GM23248 (cell line): ENCODE results near the gene NOG. TPM values are rescaled to one million over a fixed set of nuclear protein-coding genes. Genes with fewer than 3 reads are reported as not detected.
A peak's percentile ranks its signal among the peaks of the same experiment; 100 is the strongest.

Experiments
- DNase-seq: peaks from one replicate; pipeline ENCODE4 v3.0.0-alpha.2; 2015
- H2AFZ ChIP-seq: fragments of 200-600 bp; sonication (generic); 2 replicates; pipeline ENCODE4 v1.6.1; 2016; ENCODE audit warnings: antibody characterized with exemption
- H3F3A ChIP-seq: fragments of 200-600 bp; sonication (generic); 2 replicates; pipeline ENCODE4 v1.6.1; 2016; ENCODE audit warnings: mild to moderate bottlenecking, antibody characterized with exemption, mixed run types; ENCODE audit not compliant: insufficient read depth
- H3K27ac ChIP-seq: fragments of 200-600 bp; sonication (generic); 2 replicates; pipeline ENCODE4 v1.5.1; 2016; ENCODE audit warnings: mild to moderate bottlenecking
- H3K27me3 ChIP-seq: fragments of 200-600 bp; sonication (generic); replicated peaks from 2 replicates; pipeline ENCODE4 v1.6.1; 2016; ENCODE audit warnings: mild to moderate bottlenecking; ENCODE audit not compliant: insufficient read depth
- H3K36me3 ChIP-seq: fragments of 200-600 bp; sonication (generic); 2 replicates; pipeline ENCODE4 v1.6.1; 2016; ENCODE audit warnings: low read depth, mild to moderate bottlenecking
- H3K4me1 ChIP-seq: fragments of 200-600 bp; sonication (generic); 2 replicates; pipeline ENCODE4 v1.6.1; 2016; ENCODE audit warnings: mild to moderate bottlenecking; ENCODE audit not compliant: insufficient read depth
- H3K4me2 ChIP-seq: fragments of 200-600 bp; sonication (generic); one replicate; pipeline ENCODE4 v1.6.1; 2016; ENCODE audit warnings: mild to moderate bottlenecking; ENCODE audit not compliant: unreplicated experiment
- H3K4me3 ChIP-seq: fragments of 200-600 bp; sonication (generic); 2 replicates; pipeline ENCODE4 v1.5.1; 2016; ENCODE audit warnings: mild to moderate bottlenecking
- H3K79me2 ChIP-seq: fragments of 200-600 bp; sonication (generic); 2 replicates; pipeline ENCODE4 v1.6.1; 2016; ENCODE audit warnings: mild to moderate bottlenecking; ENCODE audit not compliant: insufficient read depth
- H3K9ac ChIP-seq: fragments of 200-600 bp; sonication (generic); 2 replicates; pipeline ENCODE4 v1.6.1; 2016; ENCODE audit warnings: mild to moderate bottlenecking
- H3K9me2 ChIP-seq: fragments of 200-600 bp; sonication (generic); 2 replicates; pipeline ENCODE4 v1.6.1; 2016; ENCODE audit warnings: mixed run types, mild to moderate bottlenecking, moderate library complexity; ENCODE audit not compliant: insufficient read depth
- H3K9me3 ChIP-seq: fragments of 200-600 bp; sonication (generic); one replicate; pipeline ENCODE4 v1.6.1; 2017; ENCODE audit warnings: low read depth
- H4K20me1 ChIP-seq: fragments of 200-600 bp; sonication (generic); 2 replicates; pipeline ENCODE4 v1.6.0; 2016; ENCODE audit not compliant: insufficient read depth
- EZH2 ChIP-seq: fragments of 200-600 bp; sonication (generic); IDR thresholded peaks from 2 replicates; pipeline ENCODE4 v1.6.1; 2018; ENCODE audit warnings: antibody characterized with exemption, mild to moderate bottlenecking; ENCODE audit not compliant: insufficient read depth, poor library complexity, severe bottlenecking
- EZH2phosphoT487 ChIP-seq: fragments of 200-600 bp; sonication (generic); IDR thresholded peaks from 2 replicates; pipeline ENCODE4 v1.6.1; 2018; ENCODE audit warnings: antibody characterized with exemption, moderate library complexity, mild to moderate bottlenecking, low read depth; ENCODE audit not compliant: insufficient read depth
- WGBS, 2 experiments: methylation state at CpG; one replicate each; pipeline ENCODE4 v1.1.6; 2015 to 2017; ENCODE audit warnings: low lambda C conversion rate in 2 of 2, low coverage in 1 of 2; ENCODE audit errors: missing lambda C conversion rate in 2 of 2; 5-methylcytosine and 5-hydroxymethylcytosine counted together
- in situ Hi-C: fragments of 300-500 bp; cut with MboI; formaldehyde crosslinking; loops from 2 replicates; pipeline ENCODE4 v1.15.0; 2020
- polyA plus RNA-seq: library from polyadenylated mRNA; unstranded; fragments of >200 nt; fragmentation: Nextera tagmentation; extraction: Ambion mirVana; gene quantifications from 2 replicates; pipeline ENCODE4 v1.2.1, GENCODE V29; 2016
- total RNA-seq: library from RNA; depleted of rRNA; stranded (reverse); fragments of >200 nt; shearing (Covaris generic); gene quantifications from 2 replicates; pipeline ENCODE4 v1.2.3, GENCODE V29; 2014; rRNA removed

NOG gene
- total RNA-seq (6.7 TPM in 2 replicates), polyA plus RNA-seq (3.6 and 4.4 TPM in 2 replicates)

- Histone ChIP-seq H3K36me3 (no peaks in the 10 kb centered on the region), H3K9ac (peak within 1 kb of the TSS; percentile 41; the same call in 1 of the 2 replicates), H3K27me3 (peaks cover 24% of the 10 kb centered on the region), H3K4me1 (peaks cover 8% of the 10 kb centered on the region; the same call in 1 of the 2 replicates), H2AFZ (peak within 1 kb of the TSS; percentile 74), H3K9me3 (no peaks in the 10 kb centered on the region), H4K20me1 (no peaks in the 10 kb centered on the region), H3K4me2 (peak within 1 kb of the TSS; percentile 88), H3F3A (no peaks in the 10 kb centered on the region), H3K9me2 (no peaks in the 10 kb centered on the region), H3K27ac (peak within 1 kb of the TSS; percentile 31; the same call in 1 of the 2 replicates), H3K4me3 (peak within 1 kb of the TSS; percentile 76), H3K79me2 (no peaks in the 10 kb centered on the region)
- TF ChIP-seq EZH2, result no peak
- DNase-seq, result peak; percentile 90
- in situ Hi-C loops, result loop anchor here (10.0 kb wide), 2 partner anchors 121 to 351 kb away; no protein-coding TSS in a partner anchor
- WGBS, 2 experiments, result 1 to 2% methylated on average over 58 to 83 of the region's 85 CpGs
Measured at GRCh38 chr17:56593646-56594319, at the start of gene NOG. Gene NOG (plus strand): TSS chr17:56593699. CDS start chr17:56594224, 525 bp downstream.

GRCh38 chr17:56545106-56545505 is 48.4 kb upstream of the NOG start:
- Histone ChIP-seq H3K27me3 (no peaks in the 10 kb centered on the region), H3K4me2 (no peak overlapping the region), H3K79me2 (no peaks in the 10 kb centered on the region), H3K4me3 (no peak overlapping the region), H3K4me1 (no peaks in the 10 kb centered on the region), H3F3A (no peaks in the 10 kb centered on the region), H4K20me1 (no peaks in the 10 kb centered on the region), H3K36me3 (no peaks in the 10 kb centered on the region), H3K9ac (no peak overlapping the region), H3K9me2 (no peaks in the 10 kb centered on the region), H3K27ac (no peak overlapping the region), H2AFZ (no peak overlapping the region), H3K9me3 (no peaks in the 10 kb centered on the region)
- in situ Hi-C loops, result no loop called here
- TF ChIP-seq EZH2phosphoT487 (no peak), EZH2 (no peak)
- DNase-seq, result no peak
- WGBS, 2 experiments, result 9 to 14% methylated on average over 2 of the region's 2 CpGs

GRCh38 chr17:56545930-56546329 is 47.6 kb upstream of the NOG start:
- Histone ChIP-seq H3K9me2 (no peaks in the 10 kb centered on the region), H3K4me3 (no peak overlapping the region), H3K9me3 (no peaks in the 10 kb centered on the region), H3F3A (no peaks in the 10 kb centered on the region), H3K27ac (no peak overlapping the region), H3K4me1 (no peaks in the 10 kb centered on the region), H3K36me3 (no peaks in the 10 kb centered on the region), H3K79me2 (no peaks in the 10 kb centered on the region), H3K9ac (no peak overlapping the region), H3K27me3 (no peaks in the 10 kb centered on the region), H3K4me2 (no peak overlapping the region), H4K20me1 (no peaks in the 10 kb centered on the region), H2AFZ (no peak overlapping the region)
- in situ Hi-C loops, result no loop called here
- no peak for DNase-seq
- TF ChIP-seq EZH2phosphoT487, result no peak
- no peak for TF ChIP-seq EZH2

DNA sequence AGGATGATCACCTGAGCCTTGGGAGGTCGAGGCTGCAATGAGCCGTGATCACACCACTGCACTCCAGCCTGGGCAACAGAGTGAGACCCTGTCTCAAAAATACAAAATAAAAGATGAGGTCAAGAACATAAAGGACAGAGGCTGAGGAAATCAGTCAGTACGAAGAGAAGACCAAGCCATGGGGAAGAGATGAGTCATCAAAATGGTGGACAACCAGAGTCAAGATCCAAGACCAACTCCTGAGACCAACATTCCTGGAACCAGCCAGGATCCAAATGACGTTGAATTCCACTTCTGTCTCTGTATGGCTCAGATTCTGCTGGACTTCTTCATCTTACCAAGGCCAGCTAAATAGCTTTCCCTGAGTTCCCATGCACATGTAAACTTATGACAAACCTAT is 44.8 kb upstream of the NOG start:
- H3F3A ChIP-seq, result no peaks in the 10 kb centered on the region
- H3K9ac ChIP-seq, result no peak overlapping the region
- no peak overlapping the region for H3K4me3 ChIP-seq
- no peaks in the 10 kb centered on the region for H4K20me1 ChIP-seq
- H2AFZ ChIP-seq, result no peak overlapping the region
- no peaks in the 10 kb centered on the region for H3K9me3 ChIP-seq
- peak; percentile 13 for DNase-seq
- in situ Hi-C loops, result no loop called here
- H3K9me2 ChIP-seq, result no peaks in the 10 kb centered on the region
- TF ChIP-seq EZH2phosphoT487, result no peak
- TF ChIP-seq EZH2, result no peak
- H3K36me3 ChIP-seq, result no peaks in the 10 kb centered on the region
- H3K79me2 ChIP-seq, result no peaks in the 10 kb centered on the region
- no peaks in the 10 kb centered on the region for H3K27me3 ChIP-seq
- H3K4me1 ChIP-seq, result no peaks in the 10 kb centered on the region
- 57 to 59% methylated on average over 4 of the region's 4 CpGs for WGBS, 2 experiments
- no peak overlapping the region for H3K4me2 ChIP-seq
- no peak overlapping the region for H3K27ac ChIP-seq

- TF ChIP-seq EZH2phosphoT487, result no peak
- TF ChIP-seq EZH2, result no peak
- Histone ChIP-seq H3K4me1 (no peaks in the 10 kb centered on the region), H3K79me2 (no peaks in the 10 kb centered on the region), H3F3A (no peaks in the 10 kb centered on the region), H3K27me3 (no peaks in the 10 kb centered on the region), H3K9ac (no peak overlapping the region), H3K27ac (no peak overlapping the region), H3K9me2 (no peaks in the 10 kb centered on the region), H4K20me1 (no peaks in the 10 kb centered on the region), H2AFZ (no peak overlapping the region), H3K36me3 (no peaks in the 10 kb centered on the region), H3K4me2 (no peak overlapping the region), H3K9me3 (no peaks in the 10 kb centered on the region), H3K4me3 (no peak overlapping the region)
- in situ Hi-C loops, result no loop called here
- no peak for DNase-seq
- WGBS, 2 experiments, result 0 to 11% methylated on average over 1 of the region's 1 CpG
Measured at GRCh38 chr17:56549501-56549900, 44.0 kb upstream of the NOG start.
